Kidney (tissue), 14 donors: Measurements from ENCODE around the gene CCDC38. TPM values are rescaled to one million over a fixed set of nuclear protein-coding genes. Genes with fewer than 3 reads are reported as not detected.
"Not testable (repeated sequence)": the region's sequence is repeated elsewhere in the genome, so short reads cannot be mapped to it uniquely, and the experiment has no call there.

Source experiments
- DNase-seq, 5 donors: peaks; one replicate each; pipeline ENCODE4 v3.0.0-alpha.2; 2013 to 2020
- FAIRE-seq: peaks from 2 replicates; lab custom pipeline; 2012; peaks lifted over from hg19 to GRCh38; lab: Jason Lieb, UNC
- H3K27ac ChIP-seq, 2 donors: one replicate each; pipeline ENCODE4 v1.7.0; 2013; ENCODE audit warnings: low read depth in 2 of 2, low read length in 2 of 2, inconsistent platforms in 1 of 2
- H3K27me3 ChIP-seq: one replicate; pipeline ENCODE4 v1.7.1; 2013; ENCODE audit warnings: low read length, inconsistent platforms; ENCODE audit not compliant: control insufficient read depth, insufficient read depth
- H3K36me3 ChIP-seq, 3 donors: one replicate each; pipeline versions ENCODE4 v1.7.0 to v1.7.1; 2013; ENCODE audit warnings: low read length in 3 of 3, control low read depth in 1 of 3, inconsistent platforms in 1 of 3; ENCODE audit not compliant: insufficient read depth in 3 of 3, control insufficient read depth in 2 of 3
- H3K4me1 ChIP-seq, 3 donors: one replicate each; pipeline versions ENCODE4 v1.7.0 to v1.7.1; 2013; ENCODE audit warnings: low read length in 3 of 3, inconsistent platforms in 1 of 3, low read depth in 1 of 3; ENCODE audit not compliant: control insufficient read depth in 2 of 3, insufficient read depth in 2 of 3
- H3K4me3 ChIP-seq, 3 donors: one replicate each; pipeline versions ENCODE4 v1.7.0 to v1.8.1; 2013; ENCODE audit warnings: low read length in 3 of 3, control low read depth in 1 of 3, inconsistent platforms in 1 of 3
- H3K9ac ChIP-seq, 3 donors: one replicate each; pipeline versions ENCODE4 v1.7.0 to v1.7.1; 2013; ENCODE audit warnings: low read length in 3 of 3, control low read depth in 1 of 3, inconsistent platforms in 1 of 3
- H3K9me3 ChIP-seq, 3 donors: one replicate each; pipeline versions ENCODE4 v1.7.0 to v1.7.1; 2013; ENCODE audit warnings: low read length in 3 of 3, control low read depth in 1 of 3, inconsistent platforms in 1 of 3; ENCODE audit not compliant: control insufficient read depth in 2 of 3, insufficient read depth in 1 of 3
- intact Hi-C: fragments of 100-400 bp; cut with DNase I; formaldehyde crosslinking; loops from one replicate; pipeline ENCODE4 v1.11.1; 2022
- polyA plus RNA-seq: library from polyadenylated mRNA; stranded (reverse); fragments of 350-450 nt; fragmentation: Illumina TruSeq; extraction: RNeasy Lipid Tissue Mini Kit (QIAGEN cat#74804); gene quantifications from one replicate; pipeline ENCODE4 v1.2.3, GENCODE V29; 2014; ENCODE audit warnings: low read depth, low replicate concordance; ENCODE audit not compliant: insufficient read depth
- total RNA-seq: library from RNA; stranded (reverse); fragmentation: NEBNext Ultra II Directional; extraction: Animal tissue kit (Norgen Biotek cat#: 25700); gene quantifications from one replicate; pipeline ENCODE4 v1.2.1, GENCODE V29; 2021
- TF ChIP-seq, protein P1 (sequence below): IDR thresholded peaks from 3 replicates; pipeline ENCODE4 v1.5.1; 2012; ENCODE audit warnings: mild to moderate bottlenecking, moderate library complexity, borderline replicate concordance; ENCODE audit not compliant: insufficient read depth; ENCODE audit errors: extremely low read depth
- donor health status: control.
- donor health status: control.
- donor health status: control.
- donor health status: control.
- donor health status: control.
- donor health status: DM: yes; HTN: yes; CAD: no.
- donor health status: Normal renal cell carcinoma (clear cell type).

Gene CCDC38
- total and polyA plus RNA-seq, 2 donors from 2014 or later = 0.31 TPM; not detected in 1

DNA sequence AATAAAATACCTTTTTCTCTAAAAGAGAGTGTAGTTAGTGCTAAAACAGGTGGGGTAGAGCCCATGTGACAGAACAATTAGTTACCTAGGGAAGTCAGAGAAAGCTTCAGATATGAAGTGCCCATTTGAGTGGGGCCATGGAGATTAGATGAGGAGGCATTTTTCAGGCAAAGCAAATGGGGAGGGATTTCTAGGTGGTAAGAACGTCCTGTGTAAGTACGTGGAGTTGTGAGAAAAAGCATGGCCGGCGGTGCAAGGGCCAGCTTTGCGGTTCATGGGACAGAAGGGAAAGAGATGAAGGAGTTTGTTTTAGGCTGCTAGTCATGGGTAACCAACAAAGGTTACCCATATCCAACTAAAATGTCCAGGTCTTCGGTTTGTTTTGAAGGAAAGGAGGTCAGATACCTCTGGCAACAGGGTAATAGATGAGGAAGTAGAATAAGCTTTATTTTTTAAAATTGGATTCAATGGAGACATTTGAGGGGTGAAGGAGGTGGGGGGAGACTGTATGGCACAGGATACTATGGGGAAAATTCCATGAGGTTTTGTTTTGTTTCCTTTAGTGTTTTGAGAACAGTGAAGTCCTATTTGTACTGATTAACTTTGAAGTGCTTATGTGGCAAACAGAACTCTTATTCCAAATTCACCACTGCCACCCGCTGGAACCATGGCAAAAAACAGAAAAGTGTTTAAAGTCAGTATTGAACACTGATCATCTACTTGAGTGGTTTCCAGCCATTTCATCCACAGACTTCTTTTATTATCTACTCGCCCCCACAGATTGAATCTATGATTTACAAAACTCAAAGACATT lies 93.6 kb downstream of the CCDC38 start:
- peak in 3 of 5 donors; percentile 36 to 77 (median 69) for DNase-seq
- Histone ChIP-seq H3K4me1 (no peaks in the 10 kb centered on the region), H3K9me3 (no peaks in the 10 kb centered on the region), H3K36me3 (no peaks in the 10 kb centered on the region), H3K4me3 (peak overlapping the region in 2 of 3 donors; percentile 53 to 59), H3K9ac (peak overlapping the region in 2 of 3 donors; percentile 24 to 45), H3K27ac (peak overlapping the region; percentile 44 to 45), H3K27me3 (no peaks in the 10 kb centered on the region)
- intact Hi-C loops = no loop called here
- peak; percentile 80 for FAIRE-seq
- TF ChIP-seq, protein P1, sequence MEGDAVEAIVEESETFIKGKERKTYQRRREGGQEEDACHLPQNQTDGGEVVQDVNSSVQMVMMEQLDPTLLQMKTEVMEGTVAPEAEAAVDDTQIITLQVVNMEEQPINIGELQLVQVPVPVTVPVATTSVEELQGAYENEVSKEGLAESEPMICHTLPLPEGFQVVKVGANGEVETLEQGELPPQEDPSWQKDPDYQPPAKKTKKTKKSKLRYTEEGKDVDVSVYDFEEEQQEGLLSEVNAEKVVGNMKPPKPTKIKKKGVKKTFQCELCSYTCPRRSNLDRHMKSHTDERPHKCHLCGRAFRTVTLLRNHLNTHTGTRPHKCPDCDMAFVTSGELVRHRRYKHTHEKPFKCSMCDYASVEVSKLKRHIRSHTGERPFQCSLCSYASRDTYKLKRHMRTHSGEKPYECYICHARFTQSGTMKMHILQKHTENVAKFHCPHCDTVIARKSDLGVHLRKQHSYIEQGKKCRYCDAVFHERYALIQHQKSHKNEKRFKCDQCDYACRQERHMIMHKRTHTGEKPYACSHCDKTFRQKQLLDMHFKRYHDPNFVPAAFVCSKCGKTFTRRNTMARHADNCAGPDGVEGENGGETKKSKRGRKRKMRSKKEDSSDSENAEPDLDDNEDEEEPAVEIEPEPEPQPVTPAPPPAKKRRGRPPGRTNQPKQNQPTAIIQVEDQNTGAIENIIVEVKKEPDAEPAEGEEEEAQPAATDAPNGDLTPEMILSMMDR = peak; percentile 49

DNA sequence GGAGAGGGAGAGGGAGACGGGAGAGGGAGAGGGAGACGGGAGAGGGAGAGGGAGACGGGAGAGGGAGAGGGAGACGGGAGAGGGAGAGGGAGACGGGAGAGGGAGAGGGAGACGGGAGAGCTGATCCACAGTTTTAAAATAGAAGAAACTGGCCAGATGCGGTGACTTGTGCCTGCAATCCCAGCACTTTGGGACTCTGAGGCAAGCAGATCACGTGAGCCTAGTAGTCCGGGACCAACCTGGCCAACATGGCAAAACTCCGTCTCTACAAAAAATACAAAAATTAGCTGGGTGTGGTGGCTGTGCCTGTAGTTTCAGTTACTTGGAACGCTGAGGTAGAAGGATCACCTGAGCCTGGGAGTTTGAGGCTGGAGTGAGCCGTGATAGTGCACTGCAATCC lies 100.0 kb downstream of the CCDC38 start:
- H3K4me1 ChIP-seq, intact Hi-C loops, H3K27ac ChIP-seq, H3K36me3 ChIP-seq, H3K9ac ChIP-seq, H3K4me3 ChIP-seq, H3K27me3 ChIP-seq, H3K9me3 ChIP-seq, FAIRE-seq: not testable (repeated sequence)
- DNase-seq = peak in 2 of 5 donors; percentile 10 to 36

DNA sequence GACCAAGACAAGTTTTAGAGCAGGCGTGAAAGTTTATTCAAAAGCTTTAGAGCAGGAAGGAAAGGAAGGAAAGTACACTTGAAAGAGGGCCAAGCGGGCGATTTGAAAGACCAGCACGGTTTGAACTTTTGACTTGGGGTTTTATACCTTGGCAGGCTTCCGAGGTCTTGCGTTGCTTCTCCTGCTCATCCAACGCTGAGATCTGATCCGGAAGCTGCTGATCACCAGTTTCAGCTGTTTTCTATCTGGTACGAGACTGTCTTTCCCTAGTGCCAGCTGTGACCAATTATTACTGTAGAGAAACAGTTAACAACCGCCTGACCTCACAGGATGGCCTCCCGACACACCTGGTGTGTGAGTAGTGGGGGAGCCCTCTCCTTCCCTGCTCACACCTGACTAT lies 104.3 kb downstream of the CCDC38 start:
- Histone ChIP-seq H3K4me3 (no peak overlapping the region), H3K36me3 (no peaks in the 10 kb centered on the region), H3K27me3 (no peaks in the 10 kb centered on the region), H3K4me1 (peaks cover 0 to 2% (median 0%) of the 10 kb centered on the region in 3 donors), H3K27ac (no peak overlapping the region), H3K9me3 (no peaks in the 10 kb centered on the region), H3K9ac (no peak overlapping the region)
- intact Hi-C loops = no loop called here
- TF ChIP-seq, protein P1 = no peak
- FAIRE-seq (no peak), DNase-seq (peak in 1 of 5 donors; percentile 7)

DNA sequence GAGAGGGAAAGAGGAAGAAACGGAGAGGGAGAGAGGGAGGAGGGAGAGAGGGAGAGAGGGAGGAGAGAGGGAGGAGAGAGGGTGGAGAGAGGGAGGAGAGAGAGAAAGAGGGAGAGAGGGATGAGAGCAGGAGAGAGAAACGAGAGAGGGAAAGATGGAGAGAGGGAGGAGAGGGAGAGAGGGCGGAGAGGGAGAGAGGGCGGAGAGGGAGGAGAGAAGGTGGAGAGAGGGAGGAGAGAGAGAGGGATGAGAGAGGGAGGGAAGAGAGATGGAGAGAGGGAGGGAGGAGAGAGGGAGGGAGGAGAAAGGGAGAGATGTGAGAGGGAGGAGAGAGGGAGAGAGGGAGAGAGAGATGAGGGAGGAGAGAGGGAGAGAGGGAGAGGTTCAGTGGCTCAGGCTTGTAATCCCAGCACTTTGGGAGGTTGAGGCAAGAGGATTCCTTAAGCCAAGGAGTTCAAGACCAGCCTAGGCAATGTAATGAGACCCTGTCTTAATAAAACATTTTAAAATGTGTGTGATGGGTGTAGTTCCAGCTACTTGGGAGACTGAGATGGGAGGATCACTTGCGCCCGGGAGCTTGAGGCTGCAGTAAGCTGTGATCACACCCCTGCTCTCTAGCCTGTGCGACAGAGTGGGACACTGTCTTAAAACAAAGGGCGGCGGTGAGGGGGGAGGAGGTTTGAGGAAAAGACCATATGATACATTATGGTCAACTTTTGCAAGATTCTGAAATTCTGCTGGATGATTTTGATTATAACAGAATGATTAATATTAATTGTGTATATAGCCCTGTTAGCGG lies 105.0 kb downstream of the CCDC38 start:
- intact Hi-C loops = no loop called here
- no peak for FAIRE-seq
- Histone ChIP-seq H3K4me3 (no peak overlapping the region), H3K4me1 (peaks cover 0 to 2% (median 0%) of the 10 kb centered on the region in 3 donors), H3K9me3 (no peaks in the 10 kb centered on the region), H3K27ac (no peak overlapping the region), H3K36me3 (no peaks in the 10 kb centered on the region), H3K9ac (no peak overlapping the region), H3K27me3 (no peaks in the 10 kb centered on the region)
- no peak for DNase-seq
- TF ChIP-seq, protein P1 = no peak
